Omental fat pad (tissue), 4 donors: ENCODE measurements around the gene ANGPTL1. TPM values are rescaled to one million over a fixed set of nuclear protein-coding genes. Genes with fewer than 3 reads are reported as not detected.

Experiments used
- ATAC-seq: fragments of 150-250 bp; one replicate; pipeline ENCODE4 v1.9.1; 2016; ENCODE audit warnings: mild to moderate bottlenecking, moderate library complexity; ENCODE audit not compliant: low FRiP score
- DNase-seq: peaks from one replicate; pipeline ENCODE4 v3.0.0-alpha.2; 2019; ENCODE audit warnings: low spot score
- CTCF ChIP-seq, 3 donors: fragments of 450-650 bp; IDR thresholded peaks; one replicate each; pipeline ENCODE4 v1.5.1; 2016 to 2017; ENCODE audit warnings: antibody characterized with exemption in 3 of 3, mild to moderate bottlenecking in 3 of 3, moderate library complexity in 2 of 3
- total RNA-seq, 4 donors: library from RNA; depleted of rRNA; stranded (reverse); fragments of >200 nt; gene quantifications; one replicate each; pipeline ENCODE4 v1.1.0, GENCODE V29; 2016

Gene ANGPTL1
- 100 to 1,000 TPM in 2 of 4 donors, 10 to 100 TPM in 2; 26.1 to 154 (median 88.3) TPM for total RNA-seq

GRCh38 chr1:178870944-178871343 lies at the start of gene ANGPTL1:
TSS of gene ANGPTL1 (minus strand) at chr1:178871077. CDS start at chr1:178865776, 5,301 bp downstream.
- no peak for DNase-seq
- no peak for ATAC-seq
- TF ChIP-seq CTCF (IDR thresholded peaks at IDR 0.05) = no peak

- DNase-seq (no peak), ATAC-seq (no peak)
- TF ChIP-seq CTCF (IDR thresholded peaks at IDR 0.05) = no peak
These were observed 48.7 kb upstream of the ANGPTL1 start for GRCh38 chr1:178919581-178919980.

DNA sequence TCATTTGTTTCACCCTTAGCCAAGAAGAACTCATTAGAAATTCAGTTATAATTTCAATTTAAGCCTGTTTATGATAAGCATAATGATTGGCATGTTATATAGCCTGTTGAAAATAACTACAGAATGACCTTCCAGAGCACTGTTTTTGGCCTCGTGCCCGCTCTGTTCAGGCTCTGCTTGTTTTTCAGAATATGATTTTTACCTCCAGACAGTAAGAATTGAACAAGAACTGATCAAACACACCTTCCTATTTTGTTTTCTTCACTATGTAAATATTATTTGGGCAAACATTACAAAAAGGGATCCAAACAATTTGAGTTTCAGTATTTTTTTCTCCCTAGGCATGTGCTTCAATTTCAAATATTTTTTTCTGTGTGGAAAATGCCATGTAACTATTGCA lies 48.1 kb upstream of the ANGPTL1 start:
- DNase-seq = no peak
- no peak for TF ChIP-seq CTCF (IDR thresholded peaks at IDR 0.05)
- no peak for ATAC-seq

- no peak for TF ChIP-seq CTCF (IDR thresholded peaks at IDR 0.05)
These were observed 47.4 kb upstream of the ANGPTL1 start for GRCh38 chr1:178918308-178918707.

DNA sequence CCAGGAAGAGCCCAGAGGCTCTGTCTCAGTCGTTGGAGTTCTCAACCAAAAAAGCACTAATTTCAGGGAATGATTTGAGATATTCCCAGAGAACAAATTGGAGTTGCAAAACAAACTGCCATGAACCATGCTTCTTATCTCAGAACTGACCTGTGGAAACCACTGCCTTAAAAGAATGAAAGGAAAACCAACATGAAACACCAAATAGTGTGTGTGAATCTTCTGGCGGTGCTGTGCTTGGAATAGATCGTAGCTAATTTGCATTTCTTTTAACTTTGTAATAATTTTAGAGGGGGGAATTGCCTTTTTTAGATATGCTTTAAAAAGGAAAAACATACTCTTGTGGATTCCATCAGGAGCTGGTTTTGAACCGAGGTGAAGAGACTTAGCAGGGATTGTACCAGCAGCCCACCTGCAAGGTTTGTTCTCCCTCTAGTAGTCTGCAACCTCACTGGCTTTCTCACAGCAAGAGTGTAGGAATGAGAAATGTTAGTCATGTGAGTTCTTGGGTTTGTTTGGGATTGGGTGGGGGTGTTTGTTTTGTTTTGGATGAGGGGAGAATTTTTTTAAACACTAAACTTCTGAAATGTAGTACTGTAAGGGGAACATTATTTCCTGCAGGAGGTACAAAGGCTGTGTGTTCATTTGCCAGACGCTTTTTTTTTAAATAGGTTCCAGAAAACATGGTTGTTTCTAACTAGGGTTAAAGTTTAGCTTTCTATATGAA lies 45.7 kb upstream of the ANGPTL1 start:
- no peak for TF ChIP-seq CTCF (IDR thresholded peaks at IDR 0.05)
- DNase-seq (no peak), ATAC-seq (peak; percentile 53)

More at GRCh38 chr1:178918308-178918707, 47.4 kb upstream of the ANGPTL1 start:
- DNase-seq (no peak), ATAC-seq (no peak)

DNA sequence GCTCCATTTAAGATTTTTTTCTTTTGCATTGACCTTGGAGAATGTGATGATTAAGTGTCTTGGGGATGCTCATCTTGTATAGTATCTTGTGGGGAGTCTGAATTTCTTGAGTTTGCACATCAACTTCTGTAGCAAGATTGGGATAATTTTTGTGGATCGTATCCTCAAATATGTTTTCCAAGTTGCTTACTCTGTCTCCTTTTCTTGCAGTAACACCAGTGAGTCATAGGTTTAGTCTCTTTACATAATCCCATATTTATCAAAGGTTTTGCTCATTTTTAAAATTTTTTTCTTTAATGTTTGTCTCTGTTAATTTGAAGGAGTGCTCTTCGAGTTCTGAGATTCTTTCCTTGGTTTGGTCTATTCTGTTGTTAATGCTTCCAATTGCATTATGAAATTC lies 41.7 kb upstream of the ANGPTL1 start:
- no peak for TF ChIP-seq CTCF (IDR thresholded peaks at IDR 0.05)
- ATAC-seq = no peak
- DNase-seq = no peak

GRCh38 chr1:178910023-178910422 lies 39.1 kb upstream of the ANGPTL1 start:
- ATAC-seq (no peak), DNase-seq (no peak)
- no peak for TF ChIP-seq CTCF (IDR thresholded peaks at IDR 0.05)
